Hematopoietic multipotent progenitor cell treated with erythropoietin and hydrocortisone succinate and interleukin-3 and kit ligand, for 15 days (in vitro differentiated cells): ENCODE data around the gene ASB1.

Experiments
- DNase-seq: peaks from one replicate; pipeline ENCODE4 v3.0.0-alpha.2; 2015; ENCODE audit warnings: low spot score

Gene ASB1

GRCh38 chr2:238495422-238495821 is 68.7 kb downstream of the ASB1 start:
- DNase-seq = no peak

DNA sequence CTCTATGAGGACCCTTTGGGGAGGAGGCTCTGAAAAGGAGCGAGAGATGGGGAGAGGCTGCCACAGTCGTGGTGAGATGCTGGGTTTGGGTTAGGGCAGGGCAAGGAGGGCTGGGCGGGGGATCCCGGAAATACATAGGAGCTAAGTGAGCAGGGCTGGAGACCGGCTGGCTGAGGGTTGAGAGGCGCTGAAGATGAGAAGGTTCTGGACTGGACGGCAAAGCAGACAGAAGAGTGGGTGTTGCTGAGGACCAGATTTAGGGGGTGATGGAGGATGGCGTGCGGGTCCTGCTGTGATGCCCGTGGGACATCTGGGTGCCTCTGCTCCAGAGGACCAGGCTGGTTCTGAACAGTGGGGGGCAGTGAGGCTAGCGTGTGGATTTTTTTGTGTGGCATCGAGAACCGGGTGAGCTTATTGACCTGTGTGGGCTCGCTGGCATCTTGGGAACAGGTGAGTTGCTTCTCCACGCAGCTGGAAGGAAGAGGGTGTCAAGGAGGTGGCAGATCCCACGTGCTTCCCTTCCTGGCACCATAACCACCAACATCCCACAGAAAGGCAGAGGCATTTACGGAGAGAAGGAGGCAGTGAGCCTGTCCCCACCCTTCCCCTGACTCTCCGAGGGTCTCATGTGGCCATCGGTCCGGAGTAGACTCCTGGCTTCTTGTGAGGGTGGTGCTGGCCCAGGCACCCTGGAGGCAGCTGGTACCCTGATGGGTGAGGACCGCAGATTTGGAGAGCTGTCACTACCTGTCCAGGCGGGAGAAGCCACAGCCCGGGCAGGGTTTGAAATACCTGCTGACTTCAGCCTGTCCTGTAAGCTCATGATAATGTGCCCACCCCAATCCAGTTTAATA is 70.3 kb downstream of the ASB1 start:
- DNase-seq = no peak

DNA sequence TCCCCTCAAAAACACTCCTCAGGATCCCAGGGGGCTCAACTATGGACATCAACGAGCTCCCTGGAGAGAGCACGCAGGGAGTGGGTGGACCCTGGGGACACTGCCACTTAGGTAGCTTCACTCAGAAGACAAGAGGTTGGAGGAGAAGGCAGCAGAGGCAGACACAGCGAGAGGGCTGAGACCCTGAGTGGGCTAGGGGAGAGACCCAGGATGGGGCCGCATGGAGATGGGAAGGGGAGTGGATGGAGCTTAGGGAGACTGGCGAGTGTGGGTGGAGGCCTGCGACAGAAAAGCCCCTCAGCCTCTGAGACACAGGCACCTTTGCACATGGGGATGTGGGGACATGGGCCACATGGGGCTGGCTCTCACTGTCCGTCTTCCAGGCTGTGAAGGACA is 70.9 kb downstream of the ASB1 start:
- DNase-seq = no peak

- DNase-seq = no peak
Measured at GRCh38 chr2:238498188-238498587, 71.5 kb downstream of the ASB1 start.

- DNase-seq = no peak
Measured at GRCh38 chr2:238498691-238499295, 72.1 kb downstream of the ASB1 start.

DNA sequence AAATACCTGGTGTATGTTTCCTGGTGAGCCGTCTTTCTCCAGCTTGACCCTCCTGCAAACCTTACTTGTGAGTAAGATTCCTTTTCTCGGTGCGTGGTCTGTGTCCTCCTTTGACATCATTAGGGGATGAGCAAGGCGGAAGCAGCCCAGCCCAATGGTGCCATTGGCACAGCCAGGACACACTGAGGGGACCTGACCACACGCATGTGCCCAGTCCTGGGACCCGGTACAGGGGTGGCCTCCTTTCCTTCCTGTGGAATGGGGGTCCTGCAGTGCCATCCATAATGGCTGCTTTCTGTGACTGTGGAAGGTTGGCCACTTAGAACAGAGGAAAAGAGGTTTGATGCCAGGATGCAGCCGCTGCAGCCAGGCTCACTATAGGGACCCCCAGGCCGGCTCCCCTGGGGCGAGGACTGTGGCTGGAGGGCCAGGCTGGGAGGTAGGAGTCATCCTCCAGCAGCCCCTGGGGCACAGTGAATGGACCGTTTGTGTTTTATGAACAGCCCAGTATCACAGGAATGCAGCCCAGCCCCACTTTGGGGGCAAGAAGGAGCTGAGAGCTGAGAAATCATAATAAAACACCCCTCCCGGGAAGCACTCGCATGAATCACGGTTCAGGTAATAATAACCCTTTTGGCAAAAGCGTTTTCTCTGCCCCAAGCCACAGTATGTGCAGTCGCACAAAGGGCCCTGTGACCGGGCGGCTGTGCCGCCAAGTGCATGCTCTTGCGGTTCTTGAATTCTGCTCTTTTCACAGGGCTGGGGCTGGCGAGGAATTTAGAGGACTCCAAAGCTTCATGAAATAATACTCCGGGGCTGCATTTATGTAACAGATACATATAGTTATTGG is 73.2 kb downstream of the ASB1 start:
- no peak for DNase-seq

DNA sequence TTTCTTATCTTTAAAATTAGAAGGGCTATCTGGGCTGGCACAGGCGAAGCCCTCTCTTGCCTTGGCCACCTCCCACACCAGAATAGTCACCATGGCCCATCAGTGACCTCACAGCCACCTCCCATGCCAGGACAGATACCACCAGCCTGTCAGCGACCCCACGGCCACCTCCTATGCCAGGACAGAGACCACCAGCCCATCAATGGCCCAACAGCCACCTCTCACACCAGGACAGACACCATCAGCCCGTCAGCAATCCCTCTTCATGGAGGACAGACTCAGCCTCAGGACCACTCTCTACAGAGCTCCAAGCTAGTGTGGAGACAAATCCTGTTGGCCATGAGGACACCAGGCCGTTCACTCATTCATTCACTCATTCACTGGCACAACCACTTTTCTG is 74.6 kb downstream of the ASB1 start:
- no peak for DNase-seq
